Loucy (cell line): ENCODE results near the gene GNG10.
"Not testable (repeated sequence)": the region's sequence is repeated elsewhere in the genome, so short reads cannot be mapped to it uniquely, and the experiment has no call there.

Source experiments
- H2AFZ ChIP-seq: fragments of 200-600 bp; sonication (generic); 2 replicates; pipeline ENCODE4 v1.6.0; 2016; ENCODE audit warnings: antibody characterized with exemption, mild to moderate bottlenecking, low read length, moderate library complexity
- H3F3A ChIP-seq: fragments of 200-600 bp; 2 replicates; pipeline ENCODE4 v1.6.0; 2016; ENCODE audit warnings: antibody characterized with exemption, low read depth, mild to moderate bottlenecking
- H3K27me3 ChIP-seq: fragments of 200-600 bp; sonication (generic); 2 replicates; pipeline ENCODE4 v1.6.1; 2014; ENCODE audit warnings: low read length, mild to moderate bottlenecking; ENCODE audit not compliant: insufficient read depth, poor library complexity, severe bottlenecking
- H3K36me3 ChIP-seq: fragments of 200-600 bp; sonication (generic); 2 replicates; pipeline ENCODE4 v1.6.1; 2016; ENCODE audit warnings: low read length; ENCODE audit not compliant: insufficient read depth
- H3K4me1 ChIP-seq: fragments of 200-600 bp; sonication (generic); 2 replicates; pipeline ENCODE4 v1.5.1; 2014; ENCODE audit warnings: low read length, mild to moderate bottlenecking; ENCODE audit not compliant: insufficient read depth, poor library complexity, severe bottlenecking
- H3K4me2 ChIP-seq: fragments of 200-600 bp; sonication (generic); 2 replicates; pipeline ENCODE4 v1.6.0; 2014; ENCODE audit warnings: antibody characterized with exemption, low read length, low read depth, mild to moderate bottlenecking; ENCODE audit not compliant: poor library complexity, severe bottlenecking
- H3K4me3 ChIP-seq: fragments of 200-600 bp; sonication (generic); 2 replicates; pipeline ENCODE4 v1.5.1; 2014; ENCODE audit warnings: low read length, mild to moderate bottlenecking, mixed read lengths; ENCODE audit not compliant: poor library complexity, severe bottlenecking
- H3K79me2 ChIP-seq: fragments of 200-600 bp; sonication (generic); 2 replicates; pipeline ENCODE4 v1.6.1; 2014; ENCODE audit warnings: low read length; ENCODE audit not compliant: insufficient read depth
- H3K9ac ChIP-seq: fragments of 200-600 bp; sonication (generic); 2 replicates; pipeline ENCODE4 v1.6.0; 2014; ENCODE audit warnings: mild to moderate bottlenecking, low read depth, low read length, moderate library complexity; ENCODE audit not compliant: poor library complexity, severe bottlenecking
- H3K9me2 ChIP-seq: fragments of 200-600 bp; sonication (generic); replicated peaks from 2 replicates; pipeline ENCODE4 v1.6.1; 2016; ENCODE audit warnings: low read depth, low read length, mixed read lengths
- H3K9me3 ChIP-seq: fragments of 200-600 bp; sonication (generic); 2 replicates; pipeline ENCODE4 v1.6.1; 2014; ENCODE audit warnings: mild to moderate bottlenecking, antibody characterized with exemption, low read length, low read depth; ENCODE audit not compliant: insufficient read depth
- H4K20me1 ChIP-seq: fragments of 200-600 bp; sonication (generic); 2 replicates; pipeline ENCODE4 v1.6.0; 2014; ENCODE audit warnings: antibody characterized with exemption, low read length, mild to moderate bottlenecking; ENCODE audit not compliant: insufficient read depth, poor library complexity, severe bottlenecking
- EZH2phosphoT487 ChIP-seq: fragments of 200-600 bp; IDR thresholded peaks from 2 replicates; pipeline ENCODE4 v1.6.1; 2018; ENCODE audit warnings: antibody characterized with exemption, mild to moderate bottlenecking, moderate library complexity, borderline replicate concordance
- TF ChIP-seq, protein P1 (sequence below): fragments of 200-600 bp; sonication (generic); conservative IDR thresholded peaks from 2 replicates; pipeline ENCODE4 v1.5.1; 2014; ENCODE audit warnings: mild to moderate bottlenecking, antibody characterized with exemption, low read length

The GNG10 gene

DNA sequence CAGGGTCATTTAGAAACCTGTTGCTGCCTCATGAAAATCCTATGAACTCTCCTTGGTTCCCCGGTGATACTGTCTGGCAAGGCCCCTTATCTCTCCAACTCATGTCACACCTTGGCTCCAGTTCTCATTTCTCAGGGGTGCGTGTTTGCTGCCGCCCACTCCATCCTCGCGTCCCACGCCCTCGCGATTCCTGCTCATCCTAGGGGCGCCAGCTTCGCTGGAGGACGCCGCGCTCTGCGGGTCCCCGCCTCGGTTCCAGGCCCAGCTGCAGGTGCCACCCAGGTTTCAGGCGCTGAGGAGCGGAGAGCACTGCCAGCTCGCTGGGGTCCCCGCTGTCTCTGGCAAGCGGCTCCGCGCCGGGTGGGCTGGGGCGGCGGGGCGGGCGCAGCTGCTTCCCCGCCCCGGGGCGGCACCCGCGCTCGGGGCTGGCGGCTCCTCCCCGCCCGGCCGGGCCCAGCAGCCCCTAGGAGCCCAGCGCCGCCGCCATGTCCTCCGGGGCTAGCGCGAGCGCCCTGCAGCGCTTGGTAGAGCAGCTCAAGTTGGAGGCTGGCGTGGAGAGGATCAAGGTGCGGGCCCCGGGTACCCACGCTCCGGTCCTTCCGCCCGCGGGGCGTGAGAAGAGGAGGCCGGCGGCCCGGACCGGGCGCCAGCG, at the start of gene GNG10:
Gene GNG10, plus strand, starts transcription at position 456 of the 652 bp plus-strand sequence. Its CDS starts 30 bp downstream, at position 486.
- Histone ChIP-seq H3K27me3 (no peaks in the 10 kb centered on the region), H3F3A (peaks cover 9% of the 10 kb centered on the region), H3K4me2 (peak within 1 kb of the TSS; percentile 96), H3K4me1 (peaks cover 32% of the 10 kb centered on the region), H3K9me3 (no peaks in the 10 kb centered on the region), H3K9me2 (no peaks in the 10 kb centered on the region), H3K9ac (peak within 1 kb of the TSS; percentile 79), H4K20me1 (peaks cover 18% of the 10 kb centered on the region), H2AFZ (peak within 1 kb of the TSS; percentile 99), H3K79me2 (peaks cover 33% of the 10 kb centered on the region), H3K36me3 (no peaks in the 10 kb centered on the region), H3K4me3 (peak within 1 kb of the TSS; percentile 89)
- TF ChIP-seq EZH2phosphoT487, result no peak
- TF ChIP-seq, protein P1, sequence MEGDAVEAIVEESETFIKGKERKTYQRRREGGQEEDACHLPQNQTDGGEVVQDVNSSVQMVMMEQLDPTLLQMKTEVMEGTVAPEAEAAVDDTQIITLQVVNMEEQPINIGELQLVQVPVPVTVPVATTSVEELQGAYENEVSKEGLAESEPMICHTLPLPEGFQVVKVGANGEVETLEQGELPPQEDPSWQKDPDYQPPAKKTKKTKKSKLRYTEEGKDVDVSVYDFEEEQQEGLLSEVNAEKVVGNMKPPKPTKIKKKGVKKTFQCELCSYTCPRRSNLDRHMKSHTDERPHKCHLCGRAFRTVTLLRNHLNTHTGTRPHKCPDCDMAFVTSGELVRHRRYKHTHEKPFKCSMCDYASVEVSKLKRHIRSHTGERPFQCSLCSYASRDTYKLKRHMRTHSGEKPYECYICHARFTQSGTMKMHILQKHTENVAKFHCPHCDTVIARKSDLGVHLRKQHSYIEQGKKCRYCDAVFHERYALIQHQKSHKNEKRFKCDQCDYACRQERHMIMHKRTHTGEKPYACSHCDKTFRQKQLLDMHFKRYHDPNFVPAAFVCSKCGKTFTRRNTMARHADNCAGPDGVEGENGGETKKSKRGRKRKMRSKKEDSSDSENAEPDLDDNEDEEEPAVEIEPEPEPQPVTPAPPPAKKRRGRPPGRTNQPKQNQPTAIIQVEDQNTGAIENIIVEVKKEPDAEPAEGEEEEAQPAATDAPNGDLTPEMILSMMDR, result no peak

DNA sequence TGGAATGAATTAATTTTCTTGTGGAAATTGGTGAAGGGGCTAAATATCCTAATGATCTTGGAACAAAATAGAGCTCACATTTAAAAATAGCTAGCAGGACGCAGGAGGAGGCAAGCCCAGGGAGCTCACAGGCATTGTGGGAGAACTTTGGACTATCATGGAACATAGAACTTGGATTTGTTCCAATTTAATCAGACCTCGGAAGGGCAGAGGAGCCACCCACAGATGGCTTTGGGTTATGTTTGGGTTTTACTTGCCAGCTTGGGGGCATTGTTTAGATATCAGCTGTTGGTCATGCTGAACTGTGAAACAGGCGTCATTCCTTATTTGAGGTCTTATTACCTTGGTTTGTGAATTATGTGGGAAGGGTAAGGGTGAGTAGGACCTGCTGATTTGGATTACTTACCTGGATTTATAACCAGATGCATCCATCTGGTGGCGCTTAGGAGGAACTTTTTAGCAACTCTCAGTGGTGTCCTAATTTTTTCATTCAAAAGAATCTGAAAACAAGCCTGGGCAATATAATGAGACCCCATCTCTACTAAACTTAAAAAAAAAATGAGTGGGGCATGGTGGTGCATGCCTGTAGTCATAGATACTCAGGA, 47.9 kb upstream of the GNG10 start:
- TF ChIP-seq, protein P1, result no peak
- no peak for TF ChIP-seq EZH2phosphoT487
- H2AFZ ChIP-seq, result no peak overlapping the region
- no peaks in the 10 kb centered on the region for H3K27me3 ChIP-seq
- H3K9me2 ChIP-seq, result no peaks in the 10 kb centered on the region
- no peaks in the 10 kb centered on the region for H3K4me1 ChIP-seq
- no peaks in the 10 kb centered on the region for H3K79me2 ChIP-seq
- no peak overlapping the region for H3K4me2 ChIP-seq
- H3K9ac ChIP-seq, result no peak overlapping the region
- no peaks in the 10 kb centered on the region for H3K9me3 ChIP-seq
- H3K4me3 ChIP-seq, result no peak overlapping the region
- H3K36me3 ChIP-seq, result no peaks in the 10 kb centered on the region
- no peaks in the 10 kb centered on the region for H4K20me1 ChIP-seq
- H3F3A ChIP-seq, result no peaks in the 10 kb centered on the region

DNA sequence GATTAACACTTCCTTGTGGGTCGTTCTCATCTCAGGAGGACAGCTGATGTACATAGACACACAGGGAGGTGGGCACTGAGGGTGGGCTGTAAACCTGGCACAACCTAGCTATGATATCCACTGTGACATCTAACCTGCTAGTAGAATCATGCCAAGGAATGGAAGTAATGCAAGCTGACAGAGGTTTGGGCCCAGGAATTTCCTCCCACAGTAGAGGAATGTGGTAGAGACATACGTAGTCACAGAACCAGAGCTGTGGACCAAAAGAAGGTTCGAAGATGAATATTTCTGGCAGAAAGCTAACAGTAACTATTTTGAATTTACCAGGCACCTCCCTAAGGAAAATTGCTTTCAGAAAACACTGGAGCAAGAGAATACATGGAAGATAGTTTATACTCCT, 45.5 kb upstream of the GNG10 start:
- no peaks in the 10 kb centered on the region for H3K9me3 ChIP-seq

DNA sequence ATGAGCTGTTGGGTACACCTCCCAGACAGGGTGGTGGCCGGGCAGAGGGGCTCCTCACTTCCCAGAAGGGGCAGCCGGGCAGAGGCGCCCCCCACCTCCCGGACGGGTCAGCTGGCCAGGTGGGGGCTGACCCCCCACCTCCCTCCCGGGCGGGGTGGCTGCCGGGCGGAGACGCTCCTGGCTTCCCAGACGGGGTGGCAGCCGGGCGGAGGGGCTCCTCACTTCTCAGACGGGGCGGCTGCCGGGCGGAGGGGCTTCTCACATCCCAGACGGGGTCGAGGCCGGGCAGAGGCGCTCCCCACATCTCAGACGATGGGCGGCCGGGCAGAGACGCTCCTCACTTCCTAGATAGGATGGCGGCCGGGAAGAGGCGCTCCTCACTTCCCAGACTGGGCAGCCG, 44.1 kb upstream of the GNG10 start:
- H3K4me1 ChIP-seq, H3K4me3 ChIP-seq, H4K20me1 ChIP-seq, H3K9me3 ChIP-seq, H3K4me2 ChIP-seq, H3K27me3 ChIP-seq, H3F3A ChIP-seq, H3K79me2 ChIP-seq, H3K9me2 ChIP-seq, H3K9ac ChIP-seq, H3K36me3 ChIP-seq, H2AFZ ChIP-seq: not testable (repeated sequence)

More for the DNA sequence above, 45.5 kb upstream of the GNG10 start:
- no peaks in the 10 kb centered on the region for H3K4me1 ChIP-seq
- no peak overlapping the region for H3K9ac ChIP-seq
- H4K20me1 ChIP-seq, result no peaks in the 10 kb centered on the region
- no peak overlapping the region for H2AFZ ChIP-seq
- no peaks in the 10 kb centered on the region for H3K36me3 ChIP-seq
- no peaks in the 10 kb centered on the region for H3K9me2 ChIP-seq
- no peak overlapping the region for H3K4me3 ChIP-seq
- no peaks in the 10 kb centered on the region for H3K27me3 ChIP-seq
- no peak for TF ChIP-seq EZH2phosphoT487
- TF ChIP-seq, protein P1, result no peak
- H3F3A ChIP-seq, result no peaks in the 10 kb centered on the region
- H3K4me2 ChIP-seq, result no peak overlapping the region
- H3K79me2 ChIP-seq, result no peaks in the 10 kb centered on the region
